Gastrocnemius medialis (tissue), 4 donors: ENCODE measurements around the gene RRBP1.

Experiments
- CTCF ChIP-seq, 5 experiments: fragments of 450-650 bp in 3 of 5; fragments of 200-600 bp in 2 of 5; sonication (generic) in 2 of 5; IDR thresholded peaks in 4 of 5; conservative IDR thresholded peaks in 1 of 5; 1 replicate in 4 of 5; 2 replicates in 1 of 5; pipeline ENCODE4 v1.5.1; 2016 to 2019; ENCODE audit warnings: antibody characterized with exemption in 5 of 5, mild to moderate bottlenecking in 3 of 5, moderate library complexity in 3 of 5
- POLR2A ChIP-seq, 2 donors: fragments of 450-650 bp; IDR thresholded peaks; one replicate each; pipeline ENCODE4 v1.6.1; 2017; ENCODE audit warnings: antibody characterized with exemption in 2 of 2, mild to moderate bottlenecking in 2 of 2, moderate library complexity in 2 of 2

- TF ChIP-seq CTCF (IDR thresholded peaks at IDR 0.05 in 4 of 5, conservative IDR thresholded peaks at IDR 0.05 in 1 of 5), result no peak
- TF ChIP-seq POLR2A (IDR thresholded peaks at IDR 0.05), result no peak
Measured at GRCh38 chr20:17606001-17606400, 76.0 kb downstream of the RRBP1 start.
